Activated T-cell treated with anti-CD3 and anti-CD28 coated beads for 1 hour (primary cell): ENCODE results near the gene OR1E1.
"Not testable (repeated sequence)": the region's sequence is repeated elsewhere in the genome, so short reads cannot be mapped to it uniquely, and the experiment has no call there.

Source experiments
- DNase-seq: peaks from one replicate; pipeline ENCODE4 v3.0.0-alpha.2; 2020; ENCODE audit warnings: low read depth

The OR1E1 gene, protein sequence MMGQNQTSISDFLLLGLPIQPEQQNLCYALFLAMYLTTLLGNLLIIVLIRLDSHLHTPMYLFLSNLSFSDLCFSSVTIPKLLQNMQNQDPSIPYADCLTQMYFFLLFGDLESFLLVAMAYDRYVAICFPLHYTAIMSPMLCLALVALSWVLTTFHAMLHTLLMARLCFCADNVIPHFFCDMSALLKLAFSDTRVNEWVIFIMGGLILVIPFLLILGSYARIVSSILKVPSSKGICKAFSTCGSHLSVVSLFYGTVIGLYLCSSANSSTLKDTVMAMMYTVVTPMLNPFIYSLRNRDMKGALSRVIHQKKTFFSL

DNA sequence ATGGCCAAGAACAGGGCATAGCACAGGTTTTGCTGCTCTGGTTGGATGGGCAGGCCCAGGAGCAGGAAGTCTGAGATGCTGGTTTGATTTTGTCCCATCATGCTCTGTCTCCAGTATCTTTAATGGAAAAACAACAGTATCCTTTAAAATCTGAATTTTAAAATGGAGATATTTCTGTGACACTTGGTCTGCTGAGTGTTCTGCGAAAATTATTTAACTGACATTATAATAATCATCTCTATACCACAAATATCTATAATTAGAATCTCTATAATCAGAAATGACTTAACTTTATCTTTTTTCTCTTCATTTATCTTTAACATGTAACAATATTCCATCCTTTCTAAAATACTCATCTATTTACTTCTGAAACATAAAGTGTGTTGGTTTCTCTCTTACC, at the start of gene OR1E1:
Gene OR1E1 (minus strand): TSS at position 101 of the 400 bp plus-strand sequence. CDS start 0 bp downstream, at position 101.
- no peak for DNase-seq

DNA sequence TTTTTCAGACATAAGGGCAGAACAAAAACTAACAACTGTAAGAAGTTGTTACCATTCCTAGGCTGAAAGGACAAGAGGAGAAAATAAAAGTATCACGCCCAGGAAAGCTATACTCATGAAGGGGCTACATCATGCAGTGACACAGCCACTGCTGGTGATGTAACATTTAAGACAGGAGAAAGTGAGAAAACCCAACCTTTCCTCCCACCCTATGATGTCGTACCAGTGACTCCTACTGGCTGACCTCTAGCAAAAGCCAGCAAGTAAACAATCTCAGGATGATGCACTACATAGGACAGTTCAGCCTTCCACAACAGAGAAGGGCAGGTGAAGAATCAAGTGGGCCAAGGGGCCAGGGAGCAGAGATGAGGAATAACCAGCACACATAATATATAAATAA, 49.4 kb upstream of the OR1E1 start:
- no peak for DNase-seq

DNA sequence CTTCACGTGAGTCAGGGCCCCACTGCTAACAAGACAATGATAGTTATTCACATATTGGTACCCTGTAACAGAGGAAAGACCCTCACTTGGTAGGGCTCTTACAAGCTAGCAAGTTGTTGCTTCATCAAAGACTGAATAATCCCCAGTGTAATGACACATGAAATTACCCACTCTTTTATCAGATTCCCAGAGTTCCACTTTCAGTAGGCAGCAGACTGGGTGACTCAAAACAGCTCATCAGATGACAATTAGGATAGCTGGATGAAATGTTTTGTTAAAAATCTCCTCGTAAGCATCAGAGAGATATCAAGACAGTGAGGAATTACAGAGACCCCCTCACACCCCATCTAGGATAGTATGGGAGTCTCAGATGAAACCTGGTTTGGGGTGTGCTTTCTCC, 42.2 kb upstream of the OR1E1 start:
- no peak for DNase-seq

DNA sequence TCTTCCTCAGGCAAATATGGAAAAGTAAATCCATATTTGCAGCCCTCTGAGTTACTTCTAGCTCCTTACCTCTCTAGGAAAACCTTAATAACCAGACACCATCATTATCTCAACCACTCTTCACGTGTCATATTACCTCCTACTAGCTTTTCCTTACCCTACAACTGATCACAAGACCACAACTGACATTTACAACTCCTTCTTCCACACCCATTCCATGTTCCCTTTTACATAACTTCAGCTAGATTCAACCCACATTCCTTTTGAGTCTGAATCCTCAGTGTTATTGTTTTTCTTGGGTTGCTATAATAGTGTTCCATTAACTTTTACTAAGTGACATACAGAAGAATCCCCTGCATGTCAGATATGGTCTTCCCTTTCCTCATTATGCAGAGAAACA, 40.2 kb upstream of the OR1E1 start:
- no peak for DNase-seq

DNA sequence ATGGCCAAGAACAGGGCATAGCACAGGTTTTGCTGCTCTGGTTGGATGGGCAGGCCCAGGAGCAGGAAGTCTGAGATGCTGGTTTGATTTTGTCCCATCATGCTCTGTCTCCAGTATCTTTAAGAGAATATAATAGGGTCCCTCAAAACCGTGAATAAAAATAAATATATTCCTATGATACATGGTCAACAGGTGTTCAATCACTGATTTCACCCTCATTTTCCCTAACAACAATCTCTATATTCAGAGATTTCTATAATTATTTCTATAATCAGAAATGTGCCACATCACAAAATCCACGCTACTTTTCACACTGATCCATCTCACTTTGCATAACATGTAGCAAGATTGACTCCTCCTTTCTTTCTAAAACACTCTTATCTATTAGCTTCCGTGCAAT, 35.5 kb upstream of the OR1E1 start, which contains the start of gene OR1E2:
Gene OR1E2 (minus strand): TSS at position 101 of the 400 bp plus-strand sequence. CDS start 0 bp downstream, at position 101.
- no peak for DNase-seq

DNA sequence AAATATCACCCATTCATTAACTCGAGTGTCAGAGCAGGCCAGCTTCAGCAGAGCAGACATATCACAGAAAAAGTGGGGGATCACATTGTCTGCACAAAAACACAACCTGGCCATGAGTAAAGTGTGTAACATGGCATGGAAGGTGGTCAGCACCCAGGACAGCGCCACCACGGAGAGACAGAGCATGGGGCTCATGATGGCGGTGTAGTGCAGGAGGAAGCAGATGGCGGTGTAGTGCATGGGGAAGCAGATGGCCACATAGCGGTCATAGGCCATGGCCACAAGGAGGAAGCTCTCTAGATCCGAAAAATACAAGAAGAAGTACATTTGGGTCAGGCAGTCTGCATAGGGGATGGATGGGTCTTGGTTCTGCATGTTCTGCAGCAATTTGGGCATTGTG, 35.0 kb upstream of the OR1E1 start:
- not testable (repeated sequence) for DNase-seq

DNA sequence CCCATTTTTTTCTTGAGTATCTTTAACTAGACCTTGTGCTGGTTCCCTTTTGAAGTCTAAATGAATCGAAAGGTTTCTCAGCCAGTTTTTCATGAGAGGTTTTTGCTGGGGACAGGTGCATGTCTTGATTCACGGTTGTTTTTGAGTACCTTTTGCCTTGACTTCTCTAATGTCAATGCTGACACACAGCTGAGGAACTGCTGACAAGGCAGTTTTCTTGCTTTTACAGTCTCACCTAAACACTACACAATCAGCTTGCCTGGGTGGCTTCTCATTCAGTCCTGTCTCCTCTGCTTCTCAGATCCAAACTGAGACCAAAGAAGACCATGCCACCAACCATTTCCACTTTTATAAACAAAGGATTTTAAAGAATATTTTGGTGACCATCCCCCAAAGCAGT, 20.0 kb upstream of the OR1E1 start:
- no peak for DNase-seq

DNA sequence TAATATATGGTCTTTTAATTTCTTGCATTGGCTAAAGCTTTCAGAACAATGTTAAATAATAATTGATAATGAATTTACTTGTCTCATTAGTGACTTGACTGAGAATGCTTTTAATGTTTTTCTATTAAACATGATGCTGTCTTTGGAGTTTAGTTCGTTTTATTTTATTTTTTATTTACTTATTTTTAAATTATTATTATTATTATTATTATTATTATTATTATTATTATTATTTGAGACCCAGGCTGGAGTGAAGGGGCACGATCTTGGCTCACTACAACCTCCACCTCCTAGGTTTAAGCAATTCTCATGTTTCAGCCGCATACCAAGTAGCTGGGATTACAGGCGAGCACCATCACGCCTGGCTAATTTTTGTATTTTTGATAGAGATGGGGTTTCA, 17.4 kb upstream of the OR1E1 start:
- DNase-seq = no peak

DNA sequence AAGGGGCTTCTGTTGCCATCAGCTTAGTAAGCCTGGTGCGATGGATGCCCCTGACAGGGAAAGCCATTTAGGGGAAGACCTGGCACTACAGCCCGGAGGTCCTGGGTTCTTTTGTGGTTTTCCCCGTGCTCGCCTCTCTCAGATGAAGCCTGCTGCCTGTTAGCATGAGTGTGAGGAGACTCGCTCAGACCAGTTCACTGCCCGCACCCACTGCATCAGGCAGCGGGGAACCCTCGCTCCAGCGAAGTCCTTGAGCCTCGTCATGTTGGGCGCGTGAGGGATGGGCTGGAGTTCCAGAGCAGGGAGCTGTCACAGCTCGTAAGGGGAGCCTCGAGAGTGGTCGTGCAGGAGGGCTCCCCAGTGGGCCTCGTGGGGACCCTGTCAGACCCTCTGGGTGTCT, 14.0 kb upstream of the OR1E1 start:
- not testable (repeated sequence) for DNase-seq

DNA sequence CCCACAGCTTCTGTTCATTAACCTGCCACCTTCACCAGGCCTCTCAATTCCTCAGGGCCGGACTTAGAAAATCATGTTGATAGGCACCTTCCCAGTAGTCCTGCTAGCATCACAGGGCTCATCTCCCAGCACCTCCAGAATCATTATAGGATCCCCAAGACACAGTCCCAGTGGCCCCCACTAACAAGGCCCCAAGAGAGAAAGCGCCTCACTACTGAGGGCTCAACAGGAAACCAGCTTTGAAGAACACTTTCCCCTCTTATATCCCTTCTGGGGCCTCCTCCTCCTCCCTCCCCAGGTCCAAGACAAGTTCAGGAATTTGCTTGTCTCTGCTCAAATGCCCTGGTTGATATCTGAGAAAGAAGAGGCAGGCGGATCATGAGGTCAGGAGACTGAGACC, 12.9 kb upstream of the OR1E1 start, which contains the start of gene OR3A3:
Gene OR3A3 (plus strand): TSS at position 301 of the 400 bp plus-strand sequence.
- no peak for DNase-seq

DNA sequence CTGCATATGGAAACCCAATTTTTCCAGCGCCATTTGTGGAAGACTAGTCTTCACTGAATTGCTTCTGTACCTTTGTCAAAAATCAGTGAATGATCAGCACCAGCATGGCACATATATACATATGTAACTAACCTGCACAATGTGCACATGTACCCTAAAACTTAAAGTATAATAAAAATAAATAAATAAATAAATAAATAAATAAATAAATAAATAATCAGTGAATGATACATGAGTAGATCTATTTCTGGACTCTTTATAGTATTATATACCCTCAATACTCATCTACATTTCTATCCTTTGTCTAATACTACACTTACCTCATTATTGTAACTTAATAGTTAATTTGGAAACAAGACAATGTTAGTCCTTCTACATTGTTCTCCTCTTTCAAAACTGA, 5.6 kb upstream of the OR1E1 start:
- not testable (repeated sequence) for DNase-seq

DNA sequence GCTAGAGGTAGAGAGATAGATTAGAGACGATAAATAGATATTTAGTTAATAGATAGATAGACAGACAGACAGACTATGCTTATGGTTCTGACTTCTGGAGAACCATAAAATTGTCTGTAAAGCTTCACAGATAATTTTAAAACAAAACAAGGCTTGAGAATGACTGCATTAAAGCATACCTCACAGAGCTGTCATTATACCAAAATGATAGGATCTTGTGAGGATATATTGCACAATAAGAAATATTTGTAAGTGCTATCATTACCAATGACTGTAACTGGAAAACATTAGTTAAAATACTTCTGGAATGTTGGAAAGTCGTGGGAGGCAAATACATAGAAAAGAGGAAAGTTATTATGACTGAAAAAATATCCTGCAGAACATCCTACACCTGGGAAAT, 3.6 kb upstream of the OR1E1 start:
- no peak for DNase-seq

DNA sequence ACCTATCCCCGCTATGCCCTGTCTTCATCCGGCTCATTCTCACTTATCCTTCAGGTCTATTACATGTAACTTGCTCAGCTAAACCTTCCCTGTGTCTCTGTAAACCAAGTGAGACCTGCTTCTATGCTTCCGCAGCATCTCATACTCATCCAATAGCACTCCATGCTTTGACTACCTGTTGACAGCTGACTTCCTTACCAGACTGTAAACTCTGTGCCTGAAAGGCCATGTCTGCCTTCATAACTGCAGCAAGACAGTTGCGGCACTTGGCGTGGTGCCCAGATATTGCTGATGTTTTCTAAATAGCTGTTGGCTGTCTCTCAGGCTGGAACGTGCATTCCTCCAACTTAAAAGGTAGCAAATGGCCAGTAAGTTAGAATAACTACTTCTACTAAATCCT, 1.8 kb upstream of the OR1E1 start:
- DNase-seq = no peak

DNA sequence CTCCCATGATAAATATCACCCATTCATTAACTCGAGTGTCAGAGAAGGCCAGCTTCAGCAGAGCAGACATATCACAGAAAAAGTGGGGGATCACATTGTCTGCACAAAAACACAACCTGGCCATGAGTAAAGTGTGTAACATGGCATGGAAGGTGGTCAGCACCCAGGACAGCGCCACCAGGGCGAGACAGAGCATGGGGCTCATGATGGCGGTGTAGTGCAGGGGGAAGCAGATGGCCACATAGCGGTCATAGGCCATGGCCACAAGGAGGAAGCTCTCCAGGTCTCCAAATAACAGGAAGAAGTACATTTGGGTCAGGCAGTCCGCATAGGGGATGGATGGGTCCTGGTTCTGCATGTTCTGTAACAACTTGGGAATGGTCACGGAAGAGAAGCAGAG, 409 bp downstream of the OR1E1 start:
- not testable (repeated sequence) for DNase-seq

DNA sequence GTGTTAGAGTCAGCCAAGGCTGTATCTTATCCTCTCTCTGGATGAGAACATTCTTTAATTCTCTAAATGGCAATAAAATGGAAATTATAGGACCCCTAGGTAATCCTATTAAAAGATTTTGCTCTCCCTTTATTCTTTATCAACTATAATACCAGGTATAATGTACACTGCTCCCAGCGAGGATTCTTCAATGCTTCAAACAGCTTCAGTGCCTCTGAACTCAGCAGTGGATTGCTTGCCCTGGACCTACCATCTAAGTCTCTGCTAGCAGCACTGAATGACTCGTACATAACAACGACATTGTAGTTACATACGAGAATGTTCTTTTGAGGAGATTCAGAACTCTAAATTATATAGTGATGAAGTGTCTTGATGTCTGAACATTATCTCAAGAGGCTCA, 8.4 kb downstream of the OR1E1 start:
- DNase-seq = no peak

DNA sequence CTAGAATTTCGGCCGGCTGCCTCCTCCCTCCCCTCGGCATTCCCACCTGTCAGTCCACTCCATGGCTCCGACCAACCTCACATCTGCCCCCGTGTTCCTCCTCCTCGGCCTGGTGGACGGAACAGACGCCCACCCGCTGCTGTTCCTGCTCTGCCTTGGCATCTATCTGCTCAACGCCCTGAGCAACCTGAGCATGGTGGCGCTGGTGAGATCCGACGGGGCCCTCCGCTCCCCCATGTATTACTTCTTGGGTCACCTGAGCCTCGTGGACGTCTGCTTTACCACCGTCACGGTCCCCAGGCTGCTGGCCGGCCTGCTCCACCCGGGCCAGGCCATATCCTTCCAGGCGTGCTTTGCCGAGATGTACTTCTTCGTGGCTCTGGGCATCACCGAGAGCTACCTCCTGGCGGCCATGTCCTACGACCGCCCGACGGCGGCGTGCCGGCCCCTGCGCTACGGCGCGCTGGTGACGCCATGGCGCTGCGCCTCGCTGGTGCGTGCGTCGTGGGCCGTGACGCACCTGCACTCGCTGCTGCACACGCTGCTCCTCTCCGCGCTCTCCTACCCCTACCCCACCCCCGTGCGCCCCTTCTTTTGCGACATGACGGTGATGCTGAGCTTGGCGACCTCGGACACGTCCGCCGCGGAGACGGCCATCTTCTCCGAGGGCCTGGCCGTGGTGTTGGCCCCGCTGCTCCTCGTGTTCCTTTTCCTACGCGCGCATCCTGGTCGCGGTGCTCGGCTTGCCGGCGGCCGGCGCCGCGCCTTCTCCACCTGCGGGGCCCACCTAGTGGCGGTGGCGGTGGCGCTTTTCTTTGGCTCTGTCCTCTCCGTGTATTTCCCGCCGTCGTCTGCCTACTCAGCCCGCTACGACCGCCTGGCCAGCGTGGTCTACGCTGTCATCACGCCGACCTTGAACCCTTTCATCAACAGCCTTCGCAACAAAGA, 12.1 kb downstream of the OR1E1 start, which contains the start of gene OR3A2:
Gene OR3A2 (minus strand): TSS at position 440 of the 948 bp plus-strand sequence.
- no peak for DNase-seq

DNA sequence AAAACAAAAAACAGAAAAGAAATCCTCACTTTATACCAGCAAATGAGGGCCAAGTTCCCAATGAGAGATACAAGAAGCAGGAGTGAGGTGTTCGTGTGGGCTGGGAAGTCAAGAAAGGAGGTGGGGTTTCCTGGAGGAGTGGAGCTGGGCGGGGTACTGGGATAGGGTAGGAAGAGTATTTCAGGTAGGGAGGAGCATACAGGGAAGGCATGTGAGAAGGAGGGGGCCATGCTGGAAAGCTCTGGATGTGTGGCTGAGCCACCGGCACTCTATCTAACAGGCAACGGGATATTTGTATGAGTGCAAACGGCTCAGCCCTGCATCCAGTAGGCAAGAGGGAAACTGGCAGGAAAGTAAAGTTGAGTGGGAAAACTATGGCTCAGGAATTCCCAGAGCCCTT, 16.3 kb downstream of the OR1E1 start:
- DNase-seq = no peak

DNA sequence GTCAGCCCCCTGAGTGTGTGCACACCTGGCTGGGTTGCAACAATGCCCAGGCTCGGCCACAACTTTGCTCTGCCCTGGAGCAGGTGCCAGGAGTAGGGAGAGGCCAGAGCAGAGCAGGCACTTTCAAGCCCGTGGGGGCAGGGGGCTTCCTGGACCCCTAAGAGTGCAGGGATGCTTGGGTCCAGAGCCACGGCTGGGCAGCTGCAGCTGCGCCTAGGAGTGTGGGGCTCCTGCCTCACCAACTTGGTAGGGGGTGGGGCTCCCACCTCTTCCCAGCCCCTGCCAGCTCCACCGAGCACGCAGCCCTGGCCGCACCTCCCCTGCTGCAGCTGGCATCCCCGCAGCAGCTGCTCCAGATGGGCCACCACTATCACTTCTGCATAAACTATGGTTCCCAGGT, 19.9 kb downstream of the OR1E1 start:
- no peak for DNase-seq

DNA sequence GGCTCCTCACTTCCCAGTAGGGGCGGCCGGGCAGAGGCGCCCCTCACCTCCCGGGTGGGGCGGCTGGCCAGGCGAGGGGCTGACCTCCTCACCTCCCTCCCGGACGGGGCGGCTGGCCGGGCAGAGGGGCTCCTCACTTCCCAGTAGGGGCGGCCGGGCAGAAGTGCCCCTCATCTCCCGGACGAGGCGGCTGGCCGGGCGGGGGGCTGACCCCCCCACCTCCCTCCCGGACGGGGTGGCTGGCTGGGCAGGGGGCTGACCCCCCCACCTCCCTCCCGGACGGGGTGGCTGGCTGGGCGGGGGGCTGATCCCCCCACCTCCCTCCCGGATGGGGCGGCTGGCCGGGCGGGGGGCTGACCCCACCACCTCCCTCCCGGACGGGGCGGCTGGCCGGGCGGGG, 27.0 kb downstream of the OR1E1 start:
- DNase-seq = not testable (repeated sequence)
